ENCODE measurements around the gene PALMD. TPM values are rescaled to one million over a fixed set of nuclear protein-coding genes. Genes with fewer than 3 reads are reported as not detected.

Gene PALMD
- polyA plus RNA-seq, 3 donors: not detected

DNA sequence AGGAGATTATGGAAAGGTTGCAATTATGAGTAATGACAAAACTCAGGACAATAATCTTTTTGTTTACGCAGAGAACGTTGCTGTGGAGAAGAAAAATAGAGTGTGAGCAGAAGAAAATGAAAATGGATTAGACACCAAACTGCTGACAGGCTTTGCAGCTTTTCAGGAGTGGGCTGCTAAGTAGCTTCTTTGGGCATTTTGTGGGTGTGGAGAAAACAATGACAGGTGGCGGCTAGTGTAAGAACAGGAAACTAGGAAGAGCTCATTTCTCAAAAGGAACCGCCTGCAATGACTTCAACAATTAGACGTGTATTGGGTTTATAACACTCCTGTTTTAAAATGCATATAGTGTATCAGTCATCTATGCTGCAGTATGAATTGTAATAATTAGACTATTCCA lies 18.3 kb upstream of the PALMD start:
- intact Hi-C loops (cut with micrococcal nuclease): no loop called here
- no peak overlapping the region for H3K4me3 Mint-ChIP-seq
- Histone ChIP-seq H3K4me3 (replicated peaks in 1 of 3; ENCODE audit: low read depth in 2 of 3, low read length in 3 of 3) (no peak overlapping the region), H3K4me1 (ENCODE audit: control insufficient read depth in 1 of 2, insufficient read depth in 2 of 2, low read length in 2 of 2) (no peaks in the 10 kb centered on the region), H3K9me3 (replicated peaks in 1 of 2; ENCODE audit: control insufficient read depth in 1 of 2, insufficient read depth in 1 of 2, low read length in 2 of 2) (peaks cover 0 to 1% of the 10 kb centered on the region in 2 donors), H2AFZ (ENCODE audit: insufficient read depth, low read depth, low read length, poor library complexity, severe bottlenecking) (no peak overlapping the region), H3K4me2 (replicated peaks; ENCODE audit: extremely low read depth, low read length, poor library complexity, severe bottlenecking) (no peak overlapping the region), H4K20me1 (ENCODE audit: insufficient read depth, low read length) (no peaks in the 10 kb centered on the region), H3K79me2 (ENCODE audit: insufficient read depth, low read length) (no peaks in the 10 kb centered on the region), H3K27ac (ENCODE audit: low read depth in 1 of 2, low read length in 2 of 2) (no peak overlapping the region), H3K27me3 (ENCODE audit: control insufficient read depth in 2 of 2, insufficient read depth in 2 of 2, low read length in 2 of 2) (no peaks in the 10 kb centered on the region), H3K36me3 (replicated peaks in 1 of 2; ENCODE audit: control insufficient read depth in 1 of 2, insufficient read depth in 2 of 2, low read length in 2 of 2) (no peaks in the 10 kb centered on the region), H3K9ac (ENCODE audit: insufficient read depth, low read length, poor library complexity, severe bottlenecking) (no peak overlapping the region)
- H3K4me1 Mint-ChIP-seq: no peaks in the 10 kb centered on the region
- no peak for DNase-seq
- peaks cover 0 to 6% (median 3%) of the 10 kb centered on the region in 3 donors for H3K27me3 Mint-ChIP-seq (ENCODE audit: low read depth in 3 of 3)
- TF ChIP-seq, protein P1, sequence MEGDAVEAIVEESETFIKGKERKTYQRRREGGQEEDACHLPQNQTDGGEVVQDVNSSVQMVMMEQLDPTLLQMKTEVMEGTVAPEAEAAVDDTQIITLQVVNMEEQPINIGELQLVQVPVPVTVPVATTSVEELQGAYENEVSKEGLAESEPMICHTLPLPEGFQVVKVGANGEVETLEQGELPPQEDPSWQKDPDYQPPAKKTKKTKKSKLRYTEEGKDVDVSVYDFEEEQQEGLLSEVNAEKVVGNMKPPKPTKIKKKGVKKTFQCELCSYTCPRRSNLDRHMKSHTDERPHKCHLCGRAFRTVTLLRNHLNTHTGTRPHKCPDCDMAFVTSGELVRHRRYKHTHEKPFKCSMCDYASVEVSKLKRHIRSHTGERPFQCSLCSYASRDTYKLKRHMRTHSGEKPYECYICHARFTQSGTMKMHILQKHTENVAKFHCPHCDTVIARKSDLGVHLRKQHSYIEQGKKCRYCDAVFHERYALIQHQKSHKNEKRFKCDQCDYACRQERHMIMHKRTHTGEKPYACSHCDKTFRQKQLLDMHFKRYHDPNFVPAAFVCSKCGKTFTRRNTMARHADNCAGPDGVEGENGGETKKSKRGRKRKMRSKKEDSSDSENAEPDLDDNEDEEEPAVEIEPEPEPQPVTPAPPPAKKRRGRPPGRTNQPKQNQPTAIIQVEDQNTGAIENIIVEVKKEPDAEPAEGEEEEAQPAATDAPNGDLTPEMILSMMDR (IDR thresholded peaks at IDR 0.05): no peak
- no peak overlapping the region for H3K27ac Mint-ChIP-seq
- no peaks in the 10 kb centered on the region for H3K36me3 Mint-ChIP-seq
- WGBS (ENCODE audit: insufficient coverage): 86% methylated on average over 3 of the region's 5 CpGs
- peaks cover 0 to 2% (median under 1%) of the 10 kb centered on the region in 7 donors for H3K9me3 Mint-ChIP-seq

DNA sequence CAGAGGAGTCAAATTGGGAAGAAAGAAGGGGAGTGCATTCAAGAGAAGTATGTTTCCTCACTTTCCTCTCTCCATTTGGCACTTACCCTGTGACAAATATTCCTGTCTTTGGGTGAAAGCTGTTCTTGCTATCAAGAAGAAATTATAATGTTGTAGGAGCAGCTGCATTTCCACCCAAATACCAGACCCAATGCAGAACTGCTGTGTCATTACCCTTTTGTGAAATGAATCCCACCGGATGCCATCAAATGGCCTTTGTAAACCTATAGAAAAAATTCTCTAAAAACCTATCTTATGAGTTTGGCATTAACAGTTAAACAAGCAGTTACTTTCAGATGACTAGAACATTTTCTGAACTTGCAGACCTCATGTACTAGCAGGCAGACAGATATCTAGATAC lies 16.7 kb upstream of the PALMD start:
- Histone ChIP-seq H3K4me1 (ENCODE audit: control insufficient read depth in 1 of 2, insufficient read depth in 2 of 2, low read length in 2 of 2) (no peaks in the 10 kb centered on the region), H3K36me3 (replicated peaks in 1 of 2; ENCODE audit: control insufficient read depth in 1 of 2, insufficient read depth in 2 of 2, low read length in 2 of 2) (no peaks in the 10 kb centered on the region), H3K9me3 (replicated peaks in 1 of 2; ENCODE audit: control insufficient read depth in 1 of 2, insufficient read depth in 1 of 2, low read length in 2 of 2) (no peaks in the 10 kb centered on the region), H3K79me2 (ENCODE audit: insufficient read depth, low read length) (no peaks in the 10 kb centered on the region), H2AFZ (ENCODE audit: insufficient read depth, low read depth, low read length, poor library complexity, severe bottlenecking) (no peak overlapping the region), H3K27ac (ENCODE audit: low read depth in 1 of 2, low read length in 2 of 2) (no peak overlapping the region), H3K4me2 (replicated peaks; ENCODE audit: extremely low read depth, low read length, poor library complexity, severe bottlenecking) (no peak overlapping the region), H3K27me3 (ENCODE audit: control insufficient read depth in 2 of 2, insufficient read depth in 2 of 2, low read length in 2 of 2) (no peaks in the 10 kb centered on the region), H3K4me3 (replicated peaks in 1 of 3; ENCODE audit: low read depth in 2 of 3, low read length in 3 of 3) (no peak overlapping the region), H3K9ac (ENCODE audit: insufficient read depth, low read length, poor library complexity, severe bottlenecking) (no peak overlapping the region), H4K20me1 (ENCODE audit: insufficient read depth, low read length) (no peaks in the 10 kb centered on the region)
- WGBS (ENCODE audit: insufficient coverage): no CpG with 5 or more reads among the region's 1 CpG
- H3K4me1 Mint-ChIP-seq: no peaks in the 10 kb centered on the region
- H3K9me3 Mint-ChIP-seq: peaks cover 0 to 2% (median 0%) of the 10 kb centered on the region in 7 donors
- H3K27ac Mint-ChIP-seq: no peak overlapping the region
- intact Hi-C loops (cut with micrococcal nuclease): no loop called here
- H3K27me3 Mint-ChIP-seq (ENCODE audit: low read depth in 3 of 3): peaks cover 0 to 5% (median 3%) of the 10 kb centered on the region in 3 donors
- no peak for DNase-seq
- TF ChIP-seq, protein P1 (IDR thresholded peaks at IDR 0.05): no peak
- no peak overlapping the region for H3K4me3 Mint-ChIP-seq
- H3K36me3 Mint-ChIP-seq: no peaks in the 10 kb centered on the region
